CD4-positive, CD25-positive, alpha-beta regulatory T cell (primary cell): ENCODE measurements around the gene POLA1. TPM values are rescaled to one million over a fixed set of nuclear protein-coding genes. Genes with fewer than 3 reads are reported as not detected.

ENCODE experiments used
- ATAC-seq, 2 donors: fragments of 150-1000 bp; cut with Tn5 transposase; one replicate each; pipeline ENCODE4 v1.10.0; 2021; ENCODE audit warnings: low read depth in 2 of 2, moderate number of reproducible peaks in 2 of 2, moderate library complexity in 1 of 2
- DNase-seq, 3 donors: peaks; one replicate each; pipeline versions ENCODE4 v3.0.0 to v3.0.0-alpha.2; 2012 to 2022; ENCODE audit warnings: mixed read lengths in 1 of 3
- H3K27ac ChIP-seq: one replicate; pipeline ENCODE4 v1.7.0; 2013; ENCODE audit warnings: mild to moderate bottlenecking, low read length; ENCODE audit not compliant: insufficient read depth, poor library complexity, severe bottlenecking
- H3K27me3 ChIP-seq: one replicate; pipeline ENCODE4 v1.7.0; 2013; ENCODE audit warnings: low read length; ENCODE audit not compliant: control insufficient read depth, insufficient read depth
- H3K36me3 ChIP-seq: one replicate; pipeline ENCODE4 v1.7.0; 2013; ENCODE audit warnings: mild to moderate bottlenecking, low read length, moderate library complexity; ENCODE audit not compliant: control insufficient read depth, insufficient read depth
- H3K4me1 ChIP-seq: 2 replicates; pipeline ENCODE4 v1.7.0; 2013; ENCODE audit warnings: mild to moderate bottlenecking, low read length; ENCODE audit not compliant: insufficient read depth, control insufficient read depth, poor library complexity, severe bottlenecking
- H3K4me3 ChIP-seq: one replicate; pipeline ENCODE4 v1.7.0; 2013; ENCODE audit warnings: low read depth, mild to moderate bottlenecking, low read length, moderate library complexity
- H3K9me3 ChIP-seq, 2 experiments: 1 replicate in 1 of 2; 2 replicates in 1 of 2; pipeline ENCODE4 v1.7.0; 2013; ENCODE audit warnings: low read length in 2 of 2, mild to moderate bottlenecking in 1 of 2, moderate library complexity in 1 of 2; ENCODE audit not compliant: control insufficient read depth in 2 of 2
- H3K27ac Mint-ChIP-seq, 3 donors: one replicate each; pipeline ENCODE4 v1.8.0; 2020 to 2022; ENCODE audit warnings: mild to moderate bottlenecking in 3 of 3, mixed read lengths in 3 of 3, moderate library complexity in 2 of 3
- H3K27me3 Mint-ChIP-seq: one replicate; pipeline ENCODE4 v1.8.0; 2022; ENCODE audit warnings: mild to moderate bottlenecking, mixed read lengths
- H3K36me3 Mint-ChIP-seq: one replicate; pipeline ENCODE4 v1.8.0; 2020; ENCODE audit warnings: mixed read lengths
- H3K4me1 Mint-ChIP-seq, 4 donors: one replicate each; pipeline ENCODE4 v1.8.0; 2020 to 2022; ENCODE audit warnings: mixed read lengths in 4 of 4, mild to moderate bottlenecking in 1 of 4
- H3K4me3 Mint-ChIP-seq, 4 donors: one replicate each; pipeline ENCODE4 v1.8.0; 2020 to 2022; ENCODE audit warnings: mild to moderate bottlenecking in 4 of 4, mixed read lengths in 4 of 4, moderate library complexity in 3 of 4
- H3K9me3 Mint-ChIP-seq, 7 donors: one replicate each; pipeline ENCODE4 v1.8.0; 2020 to 2022; ENCODE audit warnings: mixed read lengths in 7 of 7, mild to moderate bottlenecking in 3 of 7, moderate library complexity in 2 of 7
- polyA plus RNA-seq, 4 donors: library from polyadenylated mRNA; unstranded; fragments of 300-500 nt; fragmentation: Illumina TruSeq; gene quantifications; one replicate each; pipeline ENCODE4 v1.2.3, GENCODE V29; 2021
- total RNA-seq: library from RNA; stranded (reverse); gene quantifications from one replicate; pipeline ENCODE4 v1.2.3, GENCODE V29; 2022

Gene POLA1
- total and polyA plus RNA-seq, 5 donors from 2014 or later, result 3.1 to 10.2 (median 4.7) TPM

GRCh38 chrX:24842486-24842885 lies 148.8 kb downstream of the POLA1 start:
- Mint-ChIP-seq H3K9me3 (no peaks in the 10 kb centered on the region), H3K27me3 (no peaks in the 10 kb centered on the region), H3K4me1 (no peaks in the 10 kb centered on the region), H3K36me3 (peaks cover 5% of the 10 kb centered on the region), H3K27ac (no peak overlapping the region), H3K4me3 (no peak overlapping the region)
- H3K4me3 ChIP-seq, result no peak overlapping the region
- no peak for ATAC-seq
- H3K36me3 ChIP-seq, result no peaks in the 10 kb centered on the region
- no peak for DNase-seq
- H3K4me1 ChIP-seq, result no peaks in the 10 kb centered on the region
- H3K27me3 ChIP-seq, result no peaks in the 10 kb centered on the region
- no peak overlapping the region for H3K27ac ChIP-seq
- H3K9me3 ChIP-seq, result no peaks in the 10 kb centered on the region

DNA sequence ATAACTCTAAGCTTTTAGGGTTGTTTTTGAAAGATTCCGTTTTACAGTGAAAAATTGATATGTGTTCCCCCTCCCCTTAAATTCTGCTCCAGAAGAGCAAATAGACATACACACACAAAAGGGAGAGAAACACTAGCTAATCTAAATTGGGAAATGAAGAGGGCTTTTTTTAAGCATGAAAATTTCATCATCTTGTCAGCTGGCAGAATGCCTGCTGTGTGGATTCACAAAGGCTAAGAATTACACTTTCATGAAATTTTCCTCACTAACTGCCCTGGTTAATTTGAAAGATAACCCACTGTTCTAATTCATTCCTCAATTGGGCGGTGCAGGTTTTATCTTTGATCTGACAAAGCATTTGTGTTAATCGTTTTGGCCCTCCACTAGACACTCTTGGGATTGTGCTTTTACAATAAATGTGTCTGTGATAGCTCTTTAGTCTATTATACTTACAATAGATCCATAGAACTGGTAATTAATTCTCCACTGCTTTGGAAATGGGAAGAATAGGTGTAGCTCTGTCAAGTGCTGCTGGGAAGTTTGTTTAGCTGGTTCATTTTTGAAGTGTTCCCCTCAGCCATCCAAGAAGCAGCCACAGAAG lies 152.9 kb downstream of the POLA1 start:
- H3K4me3 ChIP-seq, result no peak overlapping the region
- H3K4me1 ChIP-seq, result no peaks in the 10 kb centered on the region
- no peaks in the 10 kb centered on the region for H3K27me3 Mint-ChIP-seq
- peaks cover 10% of the 10 kb centered on the region for H3K36me3 Mint-ChIP-seq
- DNase-seq, result no peak
- H3K36me3 ChIP-seq, result no peaks in the 10 kb centered on the region
- no peak overlapping the region for H3K27ac Mint-ChIP-seq
- H3K27ac ChIP-seq, result no peak overlapping the region
- H3K9me3 Mint-ChIP-seq, result no peaks in the 10 kb centered on the region
- no peak for ATAC-seq
- H3K9me3 ChIP-seq, result no peaks in the 10 kb centered on the region
- H3K27me3 ChIP-seq, result no peaks in the 10 kb centered on the region
- H3K4me1 Mint-ChIP-seq, result no peaks in the 10 kb centered on the region
- no peak overlapping the region for H3K4me3 Mint-ChIP-seq

DNA sequence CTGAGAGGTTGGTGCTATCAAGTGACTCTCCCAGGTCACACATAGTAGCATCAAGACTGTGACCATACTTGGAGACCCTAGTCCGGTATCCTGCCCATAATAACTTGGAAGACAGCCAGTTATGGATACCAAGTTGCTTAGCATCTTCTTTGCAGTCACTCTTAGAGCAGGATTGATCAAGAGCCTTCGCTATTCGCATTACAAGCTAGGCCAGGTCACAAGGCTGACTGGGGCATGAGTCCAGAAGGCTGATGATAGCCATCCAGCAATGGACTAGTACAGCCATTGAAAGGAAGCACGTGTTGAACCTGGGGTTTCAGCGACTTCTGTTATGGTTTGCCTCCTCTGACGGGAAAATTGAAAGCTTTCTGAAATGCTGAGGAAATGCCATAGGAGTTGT lies 157.6 kb downstream of the POLA1 start:
- Mint-ChIP-seq H3K27me3 (no peaks in the 10 kb centered on the region), H3K4me3 (no peak overlapping the region), H3K36me3 (peaks cover 15% of the 10 kb centered on the region), H3K4me1 (no peaks in the 10 kb centered on the region), H3K9me3 (no peaks in the 10 kb centered on the region), H3K27ac (no peak overlapping the region)
- Histone ChIP-seq H3K27ac (no peak overlapping the region), H3K27me3 (no peaks in the 10 kb centered on the region), H3K4me3 (no peak overlapping the region), H3K4me1 (no peaks in the 10 kb centered on the region), H3K9me3 (no peaks in the 10 kb centered on the region), H3K36me3 (no peaks in the 10 kb centered on the region)
- ATAC-seq (no peak), DNase-seq (no peak)

DNA sequence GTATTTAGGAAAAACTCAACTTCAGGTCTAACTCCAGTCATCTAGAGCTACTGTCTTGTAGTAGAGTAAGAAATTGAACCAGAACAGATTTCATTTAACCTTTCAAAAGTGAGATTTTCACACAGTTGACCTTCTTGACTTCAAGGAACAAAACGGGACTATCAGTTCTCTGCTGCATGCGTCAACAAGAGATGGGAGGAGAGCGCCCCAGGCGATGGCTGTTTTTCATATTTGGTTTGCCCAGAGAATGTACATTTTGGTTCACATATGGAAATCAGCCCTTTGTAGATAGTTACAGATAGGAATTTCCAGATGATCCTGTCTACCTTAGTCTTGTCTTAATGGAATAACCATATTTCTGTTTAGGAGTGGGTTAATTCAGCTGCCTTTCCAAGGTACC lies 158.1 kb downstream of the POLA1 start:
- H3K36me3 ChIP-seq, result no peaks in the 10 kb centered on the region
- Mint-ChIP-seq H3K27ac (no peak overlapping the region), H3K4me1 (no peaks in the 10 kb centered on the region), H3K4me3 (no peak overlapping the region), H3K36me3 (peaks cover 15% of the 10 kb centered on the region), H3K27me3 (no peaks in the 10 kb centered on the region), H3K9me3 (no peaks in the 10 kb centered on the region)
- H3K27ac ChIP-seq, result no peak overlapping the region
- no peaks in the 10 kb centered on the region for H3K27me3 ChIP-seq
- no peak overlapping the region for H3K4me3 ChIP-seq
- DNase-seq, result no peak
- ATAC-seq, result no peak
- no peaks in the 10 kb centered on the region for H3K9me3 ChIP-seq
- H3K4me1 ChIP-seq, result no peaks in the 10 kb centered on the region

DNA sequence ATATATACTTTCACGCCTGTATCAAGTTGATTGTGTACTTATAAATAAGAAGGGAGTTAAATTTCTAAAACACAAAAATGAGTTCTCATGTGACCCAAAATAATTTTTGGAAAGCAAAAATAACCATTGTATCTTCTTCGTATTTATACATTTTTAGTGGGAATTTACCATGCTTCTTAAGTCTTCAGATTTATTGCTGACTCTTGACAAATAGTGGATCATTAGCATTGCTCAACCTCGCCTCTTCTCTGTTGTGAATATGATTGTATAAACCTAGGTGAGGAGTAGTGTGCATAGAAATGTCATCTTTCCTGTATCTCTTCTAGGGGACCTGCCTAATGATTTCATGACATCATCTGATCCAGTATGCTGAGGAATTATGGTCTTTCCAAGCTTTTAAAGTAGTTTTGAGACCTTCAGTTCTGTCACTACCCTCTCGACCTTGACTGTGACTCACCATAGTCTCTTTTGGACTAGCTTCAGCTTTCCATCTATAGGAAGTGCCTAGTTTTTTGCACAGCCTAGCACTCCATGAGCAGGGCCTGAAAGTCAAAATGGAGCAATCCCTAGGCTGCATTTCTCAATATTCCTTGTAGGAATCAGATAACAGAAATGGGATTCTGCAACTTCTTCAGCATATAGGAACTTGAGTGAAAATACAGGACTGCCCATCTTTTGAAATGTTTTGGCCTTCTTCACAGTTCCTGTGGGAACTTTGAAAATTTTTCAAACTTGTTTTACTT lies 164.5 kb downstream of the POLA1 start:
- H3K27ac ChIP-seq, result no peak overlapping the region
- H3K36me3 ChIP-seq, result no peaks in the 10 kb centered on the region
- no peaks in the 10 kb centered on the region for H3K9me3 ChIP-seq
- no peaks in the 10 kb centered on the region for H3K27me3 ChIP-seq
- no peaks in the 10 kb centered on the region for H3K27me3 Mint-ChIP-seq
- H3K27ac Mint-ChIP-seq, result no peak overlapping the region
- H3K36me3 Mint-ChIP-seq, result peaks cover under 1% of the 10 kb centered on the region
- no peak overlapping the region for H3K4me3 ChIP-seq
- H3K4me1 ChIP-seq, result no peaks in the 10 kb centered on the region
- no peak for ATAC-seq
- DNase-seq, result no peak
- H3K9me3 Mint-ChIP-seq, result no peaks in the 10 kb centered on the region
- no peak overlapping the region for H3K4me3 Mint-ChIP-seq
- H3K4me1 Mint-ChIP-seq, result no peaks in the 10 kb centered on the region

DNA sequence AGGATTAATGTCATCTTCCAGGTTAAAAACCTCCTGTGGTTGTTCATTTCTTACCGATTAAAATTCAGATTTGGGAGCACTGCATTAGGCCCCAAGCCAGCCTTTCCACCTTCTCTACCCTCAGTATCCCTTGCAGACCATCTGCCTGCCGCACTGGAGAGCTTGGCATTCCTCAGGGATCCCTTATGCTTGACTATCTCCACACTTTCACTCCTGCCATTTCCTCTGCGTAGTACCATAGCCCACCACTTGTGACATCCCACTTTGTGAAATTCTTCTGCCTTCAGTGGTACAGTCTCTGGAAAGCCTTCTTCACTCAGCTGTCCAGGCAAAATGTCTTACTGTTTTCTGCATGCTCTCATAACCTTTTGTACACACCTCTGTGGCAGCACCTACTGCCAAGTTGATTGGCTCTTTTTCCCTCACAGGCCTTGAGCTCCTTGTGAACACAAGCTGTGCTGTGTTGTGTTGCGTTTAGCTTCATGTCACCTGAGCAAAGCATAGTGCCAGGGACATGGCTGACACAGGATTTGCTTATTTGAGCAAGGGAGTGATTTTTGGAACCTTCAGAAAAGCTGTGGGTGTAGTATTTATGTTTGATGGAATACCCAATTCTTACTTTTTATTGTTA lies 165.6 kb downstream of the POLA1 start:
- H3K27me3 Mint-ChIP-seq, result no peaks in the 10 kb centered on the region
- Histone ChIP-seq H3K4me3 (no peak overlapping the region), H3K36me3 (no peaks in the 10 kb centered on the region), H3K27ac (no peak overlapping the region), H3K4me1 (no peaks in the 10 kb centered on the region), H3K27me3 (no peaks in the 10 kb centered on the region), H3K9me3 (no peaks in the 10 kb centered on the region)
- DNase-seq, result no peak
- no peaks in the 10 kb centered on the region for H3K9me3 Mint-ChIP-seq
- no peaks in the 10 kb centered on the region for H3K4me1 Mint-ChIP-seq
- H3K27ac Mint-ChIP-seq, result no peak overlapping the region
- peaks cover 4% of the 10 kb centered on the region for H3K36me3 Mint-ChIP-seq
- no peak overlapping the region for H3K4me3 Mint-ChIP-seq
- ATAC-seq, result no peak

- no peaks in the 10 kb centered on the region for H3K9me3 ChIP-seq
- no peak overlapping the region for H3K4me3 ChIP-seq
- Mint-ChIP-seq H3K9me3 (no peaks in the 10 kb centered on the region), H3K27ac (no peak overlapping the region), H3K36me3 (peaks cover 4% of the 10 kb centered on the region), H3K27me3 (no peaks in the 10 kb centered on the region), H3K4me3 (no peak overlapping the region), H3K4me1 (no peaks in the 10 kb centered on the region)
- no peak overlapping the region for H3K27ac ChIP-seq
- ATAC-seq (no peak), DNase-seq (no peak)
- H3K4me1 ChIP-seq, result no peaks in the 10 kb centered on the region
- no peaks in the 10 kb centered on the region for H3K36me3 ChIP-seq
- no peaks in the 10 kb centered on the region for H3K27me3 ChIP-seq
Observed at GRCh38 chrX:24860140-24860539, 166.4 kb downstream of the POLA1 start.

DNA sequence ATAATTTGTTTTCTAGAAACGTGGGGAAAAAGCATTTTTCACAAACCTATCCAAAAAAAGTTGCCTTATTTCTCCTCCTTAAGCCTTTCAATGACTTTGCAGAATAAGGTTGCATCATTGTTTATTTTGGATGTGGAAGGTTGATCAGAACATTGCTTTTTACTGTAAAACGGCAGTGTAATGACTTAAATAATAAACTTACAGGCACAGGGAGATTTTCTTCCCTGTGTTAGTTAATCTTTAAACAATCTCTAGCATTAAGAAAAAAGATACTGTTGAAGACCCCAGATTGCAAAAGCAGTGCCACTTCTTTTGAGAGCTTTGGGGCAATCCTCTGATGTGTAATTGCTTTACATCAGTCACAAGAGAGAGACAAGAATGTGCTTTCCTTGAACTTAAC lies 168.6 kb downstream of the POLA1 start:
- Histone ChIP-seq H3K27ac (no peak overlapping the region), H3K9me3 (no peaks in the 10 kb centered on the region), H3K36me3 (no peaks in the 10 kb centered on the region), H3K4me3 (no peak overlapping the region), H3K27me3 (no peaks in the 10 kb centered on the region), H3K4me1 (no peaks in the 10 kb centered on the region)
- DNase-seq (no peak), ATAC-seq (no peak)
- no peak overlapping the region for H3K27ac Mint-ChIP-seq
- H3K36me3 Mint-ChIP-seq, result peaks cover 4% of the 10 kb centered on the region
- no peaks in the 10 kb centered on the region for H3K27me3 Mint-ChIP-seq
- no peak overlapping the region for H3K4me3 Mint-ChIP-seq
- H3K4me1 Mint-ChIP-seq, result no peaks in the 10 kb centered on the region
- no peaks in the 10 kb centered on the region for H3K9me3 Mint-ChIP-seq
